ENCODE data around the gene POM121C.
"Not testable (repeated sequence)": the region's sequence is repeated elsewhere in the genome, so short reads cannot be mapped to it uniquely, and the experiment has no call there.

POM121C gene

GRCh38 chr7:75395329-75395728 is 90.8 kb downstream of the POM121C start, which contains the start of gene TRIM73:
TSS of gene TRIM73 (plus strand) at chr7:75395629. CDS start at chr7:75398934, 3,305 bp downstream.
- not testable (repeated sequence) for DNase-seq (ENCODE audit: low read depth, low spot score)

GRCh38 chr7:75393194-75393593 is 92.9 kb downstream of the POM121C start:
- not testable (repeated sequence) for DNase-seq (ENCODE audit: low read depth, low spot score)

GRCh38 chr7:75374519-75375317 is 111.4 kb downstream of the POM121C start:
- DNase-seq (ENCODE audit: low read depth, low spot score), result not testable (repeated sequence)

GRCh38 chr7:75374144-75374518 is 112.0 kb downstream of the POM121C start:
- DNase-seq (ENCODE audit: low read depth, low spot score), result not testable (repeated sequence)

- not testable (repeated sequence) for DNase-seq (ENCODE audit: low read depth, low spot score)
Measured at GRCh38 chr7:75367313-75367712, 118.8 kb downstream of the POM121C start.

Data from ELF-1 (cell line).